ENCODE data around the gene ALMS1. TPM values are rescaled to one million over a fixed set of nuclear protein-coding genes. Genes with fewer than 3 reads are reported as not detected.
A peak's percentile ranks its signal among the peaks of the same experiment; 100 is the strongest.
"Not testable (repeated sequence)": the region's sequence is repeated elsewhere in the genome, so short reads cannot be mapped to it uniquely, and the experiment has no call there.

Gene ALMS1
- total RNA-seq (2014; rRNA removed; shearing (Covaris generic)): 14.2 and 16.7 TPM in 2 replicates

GRCh38 chr2:73385504-73386341, at the start of gene ALMS1:
TSS of gene ALMS1 (plus strand) at chr2:73385836. CDS start at chr2:73385869, 33 bp downstream.
- peak; percentile 86 for DNase-seq (ENCODE audit: low read depth)

DNA sequence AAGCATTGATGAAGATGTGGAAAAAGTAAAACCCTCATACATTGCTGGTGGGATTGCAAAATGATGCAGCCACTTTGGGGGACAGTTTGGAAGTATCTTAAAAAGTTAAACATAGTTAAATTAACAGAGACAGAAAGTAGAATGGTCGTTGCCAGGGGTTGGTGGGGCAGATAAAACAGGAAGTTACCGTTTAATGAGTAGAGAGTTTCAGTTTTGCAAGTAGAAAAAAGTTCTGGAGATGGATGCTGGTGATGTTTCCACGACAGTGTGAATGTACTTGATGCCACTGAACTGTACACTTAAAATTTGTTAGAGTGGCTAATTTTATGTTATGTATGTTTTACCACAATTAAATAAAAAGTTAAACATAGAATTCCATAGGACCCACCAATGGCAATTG, 47.8 kb upstream of the ALMS1 start:
- DNase-seq (ENCODE audit: low read depth): no peak

DNA sequence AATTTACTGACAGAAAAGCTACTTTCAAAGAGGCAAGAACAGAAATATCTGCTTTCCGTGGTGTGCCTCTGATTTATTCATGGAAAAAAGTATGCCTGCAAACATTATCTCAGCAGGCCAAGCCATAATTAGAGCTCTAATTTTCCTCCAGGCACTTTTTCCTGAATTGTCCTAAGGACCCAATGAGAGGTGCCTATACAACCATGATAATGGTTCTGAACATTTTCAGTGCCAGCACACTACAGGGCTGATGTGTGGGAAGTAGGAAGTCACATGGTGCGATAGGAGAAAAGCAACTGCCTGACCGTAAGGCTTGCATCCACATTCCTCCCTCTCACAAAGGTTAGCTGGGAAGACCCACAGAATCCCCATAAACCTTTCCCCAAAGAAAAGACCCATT, 46.4 kb upstream of the ALMS1 start:
- DNase-seq (ENCODE audit: low read depth): no peak

- DNase-seq (ENCODE audit: low read depth): no peak
These were observed 44.6 kb upstream of the ALMS1 start for GRCh38 chr2:73341039-73341438.

- no peak for DNase-seq (ENCODE audit: low read depth)
These were observed 41.6 kb upstream of the ALMS1 start for GRCh38 chr2:73343992-73344391.

GRCh38 chr2:73344747-73345146, 40.9 kb upstream of the ALMS1 start:
- not testable (repeated sequence) for DNase-seq (ENCODE audit: low read depth)

DNA sequence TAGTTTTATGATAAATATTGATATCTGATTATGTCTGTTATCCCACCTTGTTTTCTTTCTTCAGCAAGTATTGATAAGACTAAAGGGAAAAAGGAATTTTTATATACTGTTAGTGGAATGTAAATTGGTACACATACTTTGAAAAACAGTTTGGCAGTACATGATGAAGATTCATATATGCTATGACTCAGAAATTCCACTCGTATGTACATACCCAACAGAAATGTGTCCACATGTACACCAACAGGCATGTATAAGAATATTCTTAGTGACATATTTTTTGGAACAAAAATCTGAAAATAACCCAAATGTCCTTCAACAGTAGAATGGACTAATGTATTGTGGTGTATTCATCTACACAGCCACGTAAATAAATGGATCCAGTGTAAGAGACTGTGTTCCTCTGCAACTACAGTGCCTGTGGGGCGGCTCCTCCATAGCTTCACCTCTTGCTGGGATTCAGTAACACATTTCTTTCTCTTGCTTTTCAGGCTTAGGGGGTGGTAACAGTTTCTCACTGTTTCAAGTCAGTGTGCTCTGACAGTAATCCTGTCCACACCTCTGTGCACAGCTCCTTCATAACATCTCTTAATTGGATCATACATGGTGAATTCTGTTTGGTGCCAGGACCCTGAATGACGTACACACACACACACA, 35.5 kb upstream of the ALMS1 start:
- no peak for DNase-seq (ENCODE audit: low read depth)

GRCh38 chr2:73356097-73356496, 29.5 kb upstream of the ALMS1 start:
- no peak for DNase-seq (ENCODE audit: low read depth)

DNA sequence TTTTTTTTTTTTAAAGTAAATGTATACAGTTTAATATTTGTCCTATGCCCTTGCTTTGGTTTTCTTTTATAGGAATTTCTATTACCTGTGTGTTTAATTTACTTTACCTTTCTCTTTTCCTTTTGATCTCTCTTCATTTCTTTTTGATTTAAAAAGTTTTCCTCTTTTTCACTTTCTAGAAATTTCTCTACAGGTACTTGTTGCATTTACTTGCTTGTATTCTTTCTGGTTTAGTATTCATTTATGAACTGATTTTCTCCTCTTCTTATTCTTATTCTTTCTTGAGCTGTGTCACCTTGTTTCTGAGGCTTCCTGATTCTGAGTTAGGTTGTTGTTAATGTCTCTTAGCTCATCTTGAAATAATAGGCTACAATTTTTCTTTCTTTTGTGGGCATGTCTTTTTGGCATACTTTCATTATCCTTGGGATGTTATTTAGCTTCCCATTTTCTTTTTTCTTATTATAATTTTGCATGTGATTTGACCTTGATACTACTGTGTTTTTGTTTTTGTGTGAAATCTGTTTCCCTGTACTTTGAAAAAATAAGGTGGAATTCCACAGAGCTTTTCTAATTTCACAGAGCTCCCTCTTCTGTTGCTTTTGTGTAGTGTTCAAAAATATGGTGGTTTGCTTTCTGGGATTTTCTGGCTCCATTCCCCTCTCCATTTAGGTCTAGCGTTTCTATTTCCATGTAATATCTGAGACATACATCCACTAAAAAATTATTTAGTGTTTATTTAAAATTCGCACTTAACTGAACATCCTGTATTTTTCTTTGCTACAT, 25.5 kb upstream of the ALMS1 start:
- DNase-seq (ENCODE audit: low read depth): peak; percentile 7

GRCh38 chr2:73366060-73366459, 19.6 kb upstream of the ALMS1 start:
- no peak for DNase-seq (ENCODE audit: low read depth)

DNA sequence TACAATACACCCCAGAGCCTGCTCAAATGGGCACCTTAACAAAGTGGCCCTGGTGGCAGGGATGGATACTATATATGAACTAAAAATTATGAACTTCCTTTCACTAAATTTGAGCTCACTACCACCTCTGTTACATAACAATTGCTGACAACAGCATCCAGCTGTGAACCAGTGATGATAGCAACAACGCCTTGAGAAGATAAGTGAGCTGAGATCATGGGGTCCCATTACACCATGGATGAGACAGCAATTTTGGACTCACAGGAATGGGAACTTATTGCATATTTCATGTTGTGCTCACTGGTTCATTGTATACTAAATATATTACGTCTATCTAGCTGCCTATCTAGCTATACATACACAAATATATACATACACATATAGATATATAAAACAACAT, 16.9 kb upstream of the ALMS1 start:
- no peak for DNase-seq (ENCODE audit: low read depth)

- no peak for DNase-seq (ENCODE audit: low read depth)
These were observed 15.3 kb upstream of the ALMS1 start for GRCh38 chr2:73370348-73370747.

- DNase-seq (ENCODE audit: low read depth): no peak
These were observed 12.3 kb upstream of the ALMS1 start for GRCh38 chr2:73373344-73373743.

DNA sequence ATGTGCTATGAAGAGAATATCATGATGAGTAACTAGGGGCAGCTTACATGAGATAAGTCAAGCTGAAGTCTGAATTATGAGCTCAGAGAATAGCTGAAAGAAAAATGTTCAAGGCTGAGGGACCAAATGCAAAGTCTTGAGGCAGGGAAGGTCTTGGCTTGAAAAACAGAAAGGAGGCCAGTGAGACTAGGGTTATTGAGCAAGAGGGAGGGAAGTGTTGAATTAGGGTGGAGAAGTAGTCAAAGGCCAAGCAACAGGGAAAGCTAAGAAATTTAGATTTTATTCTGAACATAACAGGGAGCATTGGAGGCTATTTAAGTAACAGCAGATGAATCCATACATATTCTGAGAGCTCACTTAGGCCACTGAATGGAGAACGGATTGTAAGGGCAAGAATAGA, 11.4 kb upstream of the ALMS1 start:
- no peak for DNase-seq (ENCODE audit: low read depth)

DNA sequence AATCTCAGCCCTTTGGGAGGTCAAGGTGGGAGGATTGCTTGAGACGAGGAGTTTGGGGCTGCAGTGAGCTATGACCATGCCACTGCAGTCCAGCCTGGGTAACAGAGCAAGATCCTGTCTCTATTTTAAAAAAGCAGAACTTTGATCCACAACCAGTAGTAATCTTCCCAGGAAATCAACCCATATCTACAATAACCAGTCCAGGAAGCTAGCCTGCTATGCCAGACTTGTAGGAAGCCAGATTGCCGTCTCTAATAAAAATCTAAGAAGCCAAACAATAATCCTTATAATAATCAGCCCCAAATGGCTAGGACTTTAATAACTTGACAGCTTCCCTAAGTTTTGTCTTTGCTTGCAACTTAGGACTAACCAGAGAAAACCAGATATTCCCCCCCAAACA, 9.0 kb upstream of the ALMS1 start:
- no peak for DNase-seq (ENCODE audit: low read depth)

GRCh38 chr2:73383036-73383435, 2.6 kb upstream of the ALMS1 start:
- DNase-seq (ENCODE audit: low read depth): no peak

DNA sequence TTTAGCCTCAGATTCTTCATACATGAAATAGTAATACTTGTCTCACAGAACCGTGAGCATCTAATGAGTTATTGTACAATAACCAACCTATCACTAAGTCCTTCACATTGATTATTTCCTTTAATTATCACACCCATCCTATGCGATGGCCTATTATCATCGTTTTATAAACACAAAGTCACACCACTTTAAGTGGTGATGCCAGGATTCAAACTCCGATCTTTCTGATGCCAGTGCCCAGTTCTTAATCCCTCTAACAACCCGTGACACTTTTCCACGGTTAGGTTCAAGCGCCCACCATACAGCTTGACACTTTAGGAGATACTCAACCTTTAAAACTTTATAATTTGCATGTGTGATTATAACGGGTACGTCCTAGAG, 523 bp upstream of the ALMS1 start:
- DNase-seq (ENCODE audit: low read depth): no peak

GRCh38 chr2:73386342-73386868, 769 bp downstream of the ALMS1 start:
- no peak for DNase-seq (ENCODE audit: low read depth)

- DNase-seq (ENCODE audit: low read depth): no peak
These were observed 1.4 kb downstream of the ALMS1 start for GRCh38 chr2:73386894-73387636.

DNA sequence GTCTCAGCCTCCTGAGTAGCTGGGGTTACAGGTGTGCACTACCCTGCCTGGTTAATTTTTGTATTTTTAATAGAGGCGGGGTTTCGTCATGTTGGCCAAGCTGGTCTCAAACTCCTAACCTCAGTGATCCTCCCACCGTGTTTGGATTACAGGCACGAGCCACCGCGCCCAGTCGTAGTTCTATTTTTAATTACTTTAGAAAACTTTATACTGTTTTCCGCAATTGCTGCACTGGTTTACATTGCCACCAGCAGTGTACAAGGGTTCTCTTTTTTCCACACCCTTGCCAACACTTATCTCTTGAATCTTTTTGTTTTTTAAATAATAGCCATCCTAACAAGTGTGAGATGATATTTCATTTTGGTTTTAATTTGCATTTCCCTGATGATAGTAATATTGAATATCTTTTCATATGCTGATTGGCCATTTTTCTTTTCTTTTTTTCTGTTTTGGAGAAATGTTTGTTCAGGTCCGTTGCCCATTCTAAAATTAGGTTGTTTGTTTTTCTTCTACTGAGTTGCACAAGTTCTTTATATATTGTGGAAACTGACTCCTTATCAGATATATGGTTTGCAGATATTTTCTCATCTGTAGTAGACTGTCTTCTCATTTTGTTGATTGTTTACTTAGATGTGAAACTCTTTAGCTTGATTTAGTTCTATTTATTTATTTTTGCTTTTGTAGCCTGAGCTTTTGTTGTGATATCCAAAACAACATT, 16.9 kb downstream of the ALMS1 start:
- no peak for DNase-seq (ENCODE audit: low read depth)

GRCh38 chr2:73403237-73403636, 17.6 kb downstream of the ALMS1 start:
- no peak for DNase-seq (ENCODE audit: low read depth)

Data from RPMI7951 (cell line).